T-helper 17 cell (primary cell): ENCODE measurements around the gene S100A13. TPM values are rescaled to one million over a fixed set of nuclear protein-coding genes. Genes with fewer than 3 reads are reported as not detected.
"Not testable (repeated sequence)": the region's sequence is repeated elsewhere in the genome, so short reads cannot be mapped to it uniquely, and the experiment has no call there.

Experiments used
- ATAC-seq: fragments of 150-1000 bp; cut with Tn5 transposase; 2 replicates; pipeline ENCODE4 v1.10.0; 2021; ENCODE audit warnings: mild to moderate bottlenecking, moderate library complexity
- DNase-seq, 3 donors: peaks; one replicate each; pipeline versions ENCODE4 v3.0.0 to v3.0.0-alpha.2; 2020 to 2021
- H3K9me3 ChIP-seq: one replicate; pipeline ENCODE4 v1.7.0; 2013; ENCODE audit warnings: low read length, mild to moderate bottlenecking; ENCODE audit not compliant: control insufficient read depth, poor library complexity, severe bottlenecking
- H3K27ac Mint-ChIP-seq: one replicate; pipeline ENCODE4 v1.8.0; 2022; ENCODE audit warnings: mild to moderate bottlenecking, moderate library complexity, mixed read lengths
- H3K27me3 Mint-ChIP-seq: one replicate; pipeline ENCODE4 v1.8.0; 2022; ENCODE audit warnings: mixed read lengths
- H3K36me3 Mint-ChIP-seq: one replicate; pipeline ENCODE4 v1.8.0; 2022; ENCODE audit warnings: low read depth, mixed read lengths
- H3K4me1 Mint-ChIP-seq: one replicate; pipeline ENCODE4 v1.8.0; 2022; ENCODE audit warnings: mild to moderate bottlenecking, mixed read lengths
- H3K4me3 Mint-ChIP-seq: one replicate; pipeline ENCODE4 v1.8.0; 2022; ENCODE audit warnings: mild to moderate bottlenecking, moderate library complexity, mixed read lengths
- total RNA-seq, 4 donors: library from RNA in 2 of 4; stranded (reverse) in 2 of 4; gene quantifications; one replicate each; pipeline ENCODE4 v1.2.3 and lab custom pipeline; 2022 to 2026

The S100A13 gene
- total RNA-seq, 2 donors from 2014 or later: 3.1 to 4.6 TPM

DNA sequence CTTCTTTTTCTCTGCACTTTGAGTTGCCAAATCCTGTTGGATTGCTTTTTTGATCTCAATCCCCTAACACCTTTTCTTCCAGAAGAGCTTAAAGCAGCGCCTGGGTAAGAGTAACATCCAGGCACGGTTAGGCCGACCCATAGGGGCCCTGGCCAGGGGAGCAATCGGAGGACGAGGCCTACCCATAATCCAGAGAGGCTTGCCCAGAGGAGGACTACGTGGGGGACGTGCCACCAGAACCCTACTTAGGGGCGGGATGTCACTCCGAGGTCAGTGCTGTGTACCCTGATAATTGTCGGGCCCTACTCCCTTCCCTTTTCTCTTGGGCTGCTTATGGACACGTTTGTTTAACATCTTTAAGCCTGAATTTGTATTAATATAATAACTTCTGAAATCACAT lies 14.9 kb upstream of the S100A13 start:
- H3K4me1 Mint-ChIP-seq: peaks cover 41% of the 10 kb centered on the region
- no peaks in the 10 kb centered on the region for H3K9me3 ChIP-seq
- no peaks in the 10 kb centered on the region for H3K27me3 Mint-ChIP-seq
- H3K27ac Mint-ChIP-seq: peak overlapping the region; percentile 85
- no peak for DNase-seq
- ATAC-seq: no peak
- no peak overlapping the region for H3K4me3 Mint-ChIP-seq
- H3K36me3 Mint-ChIP-seq: peaks cover 17% of the 10 kb centered on the region

DNA sequence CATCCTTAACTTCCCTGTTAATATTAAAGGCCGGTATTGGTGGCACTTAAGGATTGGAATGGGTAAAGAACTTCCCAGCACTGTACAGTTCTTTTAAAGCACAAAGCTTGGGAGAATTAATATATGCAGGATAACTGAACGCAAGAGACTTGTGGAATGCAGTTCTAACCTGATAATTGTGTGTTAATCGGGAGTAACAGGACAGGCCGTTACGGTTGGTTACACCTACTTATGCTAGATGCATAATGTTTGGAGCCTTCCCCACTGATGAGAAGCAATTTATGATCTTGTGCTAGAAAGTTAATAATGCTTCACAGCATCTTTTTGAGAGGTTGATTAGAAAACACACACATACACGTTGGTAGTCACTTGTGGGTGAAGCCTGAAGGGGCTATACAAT lies 13.6 kb upstream of the S100A13 start:
- Mint-ChIP-seq H3K4me1 (peaks cover 39% of the 10 kb centered on the region), H3K4me3 (no peak overlapping the region), H3K36me3 (peaks cover 21% of the 10 kb centered on the region), H3K27ac (peak overlapping the region; percentile 85), H3K27me3 (no peaks in the 10 kb centered on the region)
- DNase-seq (no peak), ATAC-seq (no peak)
- no peaks in the 10 kb centered on the region for H3K9me3 ChIP-seq

- peaks cover 15% of the 10 kb centered on the region for H3K36me3 Mint-ChIP-seq
- H3K4me1 Mint-ChIP-seq: peaks cover 37% of the 10 kb centered on the region
- not testable (repeated sequence) for ATAC-seq, DNase-seq, H3K4me3 Mint-ChIP-seq, H3K27ac Mint-ChIP-seq, H3K9me3 ChIP-seq, H3K27me3 Mint-ChIP-seq
These were observed 12.9 kb upstream of the S100A13 start for GRCh38 chr1:153640213-153640612.

DNA sequence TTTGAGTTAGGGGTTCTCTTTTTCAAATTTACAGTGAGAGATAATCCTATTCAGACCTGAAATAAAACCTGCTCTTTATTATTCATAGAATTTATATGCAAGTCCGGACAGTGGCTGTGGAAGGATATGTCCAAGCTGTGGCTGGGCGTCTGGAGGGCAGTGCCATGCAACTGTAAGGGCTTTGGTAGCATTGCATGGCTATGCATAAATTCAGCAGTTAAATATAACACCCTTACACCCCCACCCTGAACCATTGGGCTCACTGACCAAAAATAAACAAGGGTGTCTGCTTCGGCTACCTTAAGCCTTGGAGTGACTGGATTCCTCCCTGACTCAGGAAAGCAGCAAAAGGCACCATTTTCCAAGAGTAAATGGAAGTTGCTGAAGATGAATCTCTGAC lies 12.0 kb upstream of the S100A13 start:
- peaks cover 17% of the 10 kb centered on the region for H3K36me3 Mint-ChIP-seq
- H3K27me3 Mint-ChIP-seq: no peaks in the 10 kb centered on the region
- no peaks in the 10 kb centered on the region for H3K9me3 ChIP-seq
- no peak overlapping the region for H3K27ac Mint-ChIP-seq
- H3K4me1 Mint-ChIP-seq: peaks cover 36% of the 10 kb centered on the region
- DNase-seq (no peak), ATAC-seq (no peak)
- no peak overlapping the region for H3K4me3 Mint-ChIP-seq

GRCh38 chr1:153638261-153638660 lies 11.0 kb upstream of the S100A13 start:
- no peaks in the 10 kb centered on the region for H3K9me3 ChIP-seq
- DNase-seq: no peak
- H3K36me3 Mint-ChIP-seq: peaks cover 13% of the 10 kb centered on the region
- H3K4me1 Mint-ChIP-seq: peaks cover 37% of the 10 kb centered on the region
- H3K27me3 Mint-ChIP-seq: no peaks in the 10 kb centered on the region
- H3K27ac Mint-ChIP-seq: peak overlapping the region; percentile 60
- no peak overlapping the region for H3K4me3 Mint-ChIP-seq
- ATAC-seq: no peak

DNA sequence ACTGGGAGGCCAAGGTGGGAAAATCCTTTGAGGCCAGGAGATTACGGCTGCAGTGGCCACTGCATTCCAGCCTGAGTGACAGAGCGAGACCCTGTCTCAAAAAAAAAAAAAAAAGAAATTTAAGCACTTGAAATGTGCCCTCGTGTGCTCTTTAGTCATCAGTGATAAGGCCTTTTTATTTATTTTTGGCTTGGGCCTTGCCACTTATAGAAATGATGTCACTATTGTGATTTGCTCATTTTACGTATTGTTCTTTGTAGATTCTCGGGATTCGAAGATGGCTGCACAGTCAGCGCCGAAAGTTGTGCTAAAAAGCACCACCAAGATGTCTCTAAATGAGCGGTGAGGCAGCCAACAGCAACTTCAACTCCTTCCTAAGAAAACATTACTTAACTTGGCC lies 9.0 kb upstream of the S100A13 start:
- ATAC-seq (no peak), DNase-seq (no peak)
- no peaks in the 10 kb centered on the region for H3K27me3 Mint-ChIP-seq
- H3K9me3 ChIP-seq: no peaks in the 10 kb centered on the region
- peak overlapping the region; percentile 98 for H3K27ac Mint-ChIP-seq
- peaks cover 38% of the 10 kb centered on the region for H3K4me1 Mint-ChIP-seq
- H3K36me3 Mint-ChIP-seq: peaks cover 10% of the 10 kb centered on the region
- H3K4me3 Mint-ChIP-seq: peak overlapping the region; percentile 99

- Mint-ChIP-seq H3K27ac (peak overlapping the region; percentile 98), H3K4me3 (peak overlapping the region; percentile 99), H3K36me3 (peaks cover 10% of the 10 kb centered on the region), H3K4me1 (peaks cover 37% of the 10 kb centered on the region), H3K27me3 (no peaks in the 10 kb centered on the region)
- no peak for ATAC-seq
- no peaks in the 10 kb centered on the region for H3K9me3 ChIP-seq
- DNase-seq: no peak
These were observed 8.6 kb upstream of the S100A13 start for GRCh38 chr1:153635872-153636271.

GRCh38 chr1:153633754-153634665 lies 6.7 kb upstream of the S100A13 start, which contains the start of gene CHTOP:
Gene CHTOP, plus strand, starts transcription at chr1:153634066. Its CDS starts 2,523 bp downstream, at chr1:153636589.
- peak within 1 kb of the TSS; percentile 98 for H3K27ac Mint-ChIP-seq
- H3K4me1 Mint-ChIP-seq: peaks cover 41% of the 10 kb centered on the region
- H3K9me3 ChIP-seq: no peaks in the 10 kb centered on the region
- DNase-seq (peak; percentile 84 to 94 (median 92)), ATAC-seq (peak; percentile 89)
- H3K4me3 Mint-ChIP-seq: peak within 1 kb of the TSS; percentile 99
- H3K27me3 Mint-ChIP-seq: no peaks in the 10 kb centered on the region
- H3K36me3 Mint-ChIP-seq: peaks cover 10% of the 10 kb centered on the region

DNA sequence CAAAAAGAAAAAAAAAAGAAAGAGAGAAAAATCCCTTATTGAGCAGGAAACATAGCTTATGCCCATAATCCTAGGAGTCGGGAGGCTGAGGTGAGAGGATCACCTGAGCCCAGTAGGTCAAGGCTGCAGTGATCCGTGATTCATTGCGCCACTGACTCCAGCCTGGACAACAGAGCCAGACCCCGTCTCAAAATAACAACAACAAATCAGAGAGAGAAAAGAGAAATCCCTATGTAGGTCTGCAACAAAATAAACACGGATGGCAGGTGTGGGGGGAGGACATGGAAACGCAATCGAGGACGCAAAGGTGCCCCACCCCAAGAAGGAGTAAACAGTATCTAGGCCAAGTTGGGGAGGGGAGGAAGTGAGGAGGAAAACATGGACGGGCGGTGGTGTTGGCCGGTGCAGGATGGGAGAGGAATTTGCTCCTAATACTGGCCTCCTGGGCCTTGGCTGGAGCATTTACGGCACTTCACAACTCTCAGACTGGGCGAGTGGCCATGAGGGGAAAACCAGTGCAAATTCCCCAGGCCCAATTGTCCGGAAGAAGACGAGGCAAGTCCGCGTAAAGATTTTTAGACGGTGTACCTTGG lies 6.0 kb upstream of the S100A13 start:
- DNase-seq: no peak
- H3K27me3 Mint-ChIP-seq: no peaks in the 10 kb centered on the region

GRCh38 chr1:153631047-153632022 lies 4.0 kb upstream of the S100A13 start:
- Mint-ChIP-seq H3K27me3 (peaks cover 9% of the 10 kb centered on the region), H3K27ac (no peak overlapping the region), H3K4me3 (no peak overlapping the region), H3K36me3 (peaks cover 2% of the 10 kb centered on the region), H3K4me1 (peaks cover 35% of the 10 kb centered on the region)
- H3K9me3 ChIP-seq: no peaks in the 10 kb centered on the region
- DNase-seq (no peak), ATAC-seq (no peak)

More for the DNA sequence above, 6.0 kb upstream of the S100A13 start:
- Mint-ChIP-seq H3K27ac (peak overlapping the region; percentile 98), H3K36me3 (peaks cover 10% of the 10 kb centered on the region), H3K4me1 (peaks cover 41% of the 10 kb centered on the region), H3K4me3 (peak overlapping the region; percentile 99)
- no peak for ATAC-seq
- H3K9me3 ChIP-seq: no peaks in the 10 kb centered on the region

DNA sequence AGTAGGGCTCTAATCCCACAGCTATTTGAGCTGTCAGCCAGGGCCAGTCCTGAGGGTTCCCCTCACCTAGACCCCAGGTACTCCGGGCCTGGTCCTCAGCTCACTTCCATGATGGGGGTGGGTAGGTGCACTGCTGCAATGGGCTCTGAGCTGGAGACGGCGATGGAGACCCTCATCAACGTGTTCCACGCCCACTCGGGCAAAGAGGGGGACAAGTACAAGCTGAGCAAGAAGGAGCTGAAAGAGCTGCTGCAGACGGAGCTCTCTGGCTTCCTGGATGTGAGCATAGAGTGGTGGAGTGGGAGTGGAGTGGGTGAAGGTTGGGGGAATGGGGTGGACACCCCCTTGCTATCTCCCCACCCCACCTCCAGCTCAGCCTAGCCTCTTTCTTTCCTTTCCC lies 3.1 kb upstream of the S100A13 start:
- Mint-ChIP-seq H3K4me1 (peaks cover 34% of the 10 kb centered on the region), H3K36me3 (peaks cover 2% of the 10 kb centered on the region), H3K4me3 (no peak overlapping the region), H3K27ac (no peak overlapping the region), H3K27me3 (peaks cover 9% of the 10 kb centered on the region)
- no peak for ATAC-seq
- H3K9me3 ChIP-seq: no peaks in the 10 kb centered on the region
- DNase-seq: no peak

DNA sequence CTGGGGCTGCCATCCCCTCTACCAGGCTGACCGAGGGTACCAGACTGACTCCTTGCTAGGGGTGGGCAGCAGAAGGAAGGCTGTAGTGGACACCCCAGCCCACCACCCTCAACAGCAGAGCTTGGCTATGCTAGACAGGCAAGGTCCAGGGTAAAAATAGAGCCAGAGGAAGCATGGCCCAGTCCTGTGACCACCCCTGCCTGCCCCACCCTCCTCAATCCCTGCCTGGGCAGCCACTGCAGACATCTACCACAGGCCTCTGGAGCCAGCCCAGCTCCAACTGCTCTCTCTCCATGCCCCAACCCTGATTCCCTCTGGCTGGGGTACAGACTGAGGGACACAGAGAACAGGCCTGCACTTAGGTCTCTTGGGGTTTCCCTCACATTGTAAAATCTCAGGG lies 2.7 kb upstream of the S100A13 start:
- H3K27ac Mint-ChIP-seq: no peak overlapping the region
- H3K36me3 Mint-ChIP-seq: peaks cover 2% of the 10 kb centered on the region
- no peaks in the 10 kb centered on the region for H3K9me3 ChIP-seq
- peaks cover 31% of the 10 kb centered on the region for H3K4me1 Mint-ChIP-seq
- H3K4me3 Mint-ChIP-seq: no peak overlapping the region
- peaks cover 9% of the 10 kb centered on the region for H3K27me3 Mint-ChIP-seq
- DNase-seq (no peak), ATAC-seq (no peak)

DNA sequence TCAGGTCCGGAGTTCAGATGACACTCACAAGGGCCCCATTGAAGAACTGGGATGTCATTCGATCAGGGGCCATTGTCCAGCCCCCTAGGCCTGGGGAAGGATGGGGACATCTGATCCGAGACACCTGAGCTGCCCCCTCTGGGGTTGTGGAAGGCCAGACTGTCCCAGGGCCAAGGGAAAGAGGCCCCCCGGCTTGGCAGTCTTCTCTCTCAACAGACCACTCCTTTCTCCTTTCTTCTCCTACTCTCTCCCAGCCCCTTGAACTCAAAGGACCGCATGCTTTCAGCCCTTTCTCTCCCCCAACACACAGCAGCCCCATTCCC lies 2.0 kb upstream of the S100A13 start:
- Mint-ChIP-seq H3K4me3 (no peak overlapping the region), H3K27ac (no peak overlapping the region), H3K27me3 (peaks cover 9% of the 10 kb centered on the region), H3K36me3 (peaks cover under 1% of the 10 kb centered on the region), H3K4me1 (peaks cover 28% of the 10 kb centered on the region)
- no peak for ATAC-seq
- H3K9me3 ChIP-seq: no peaks in the 10 kb centered on the region
- no peak for DNase-seq
